Fibroblast of villous mesenchyme (primary cell): Measurements from ENCODE around the gene HSF2BP. TPM values are rescaled to one million over a fixed set of nuclear protein-coding genes. Genes with fewer than 3 reads are reported as not detected.
"Not testable (repeated sequence)": the region's sequence is repeated elsewhere in the genome, so short reads cannot be mapped to it uniquely, and the experiment has no call there.

Experiments
- DNase-seq: peaks from one replicate; pipeline ENCODE4 v3.0.0-alpha.2; 2010; ENCODE audit warnings: low read depth
- H3K4me3 ChIP-seq: 2 replicates; pipeline ENCODE4 v1.5.1; 2011; ENCODE audit warnings: low read depth, mild to moderate bottlenecking, low read length
- CTCF ChIP-seq: IDR thresholded peaks from 2 replicates; pipeline ENCODE4 v1.5.1; 2012; ENCODE audit warnings: low read depth, mild to moderate bottlenecking, low read length; ENCODE audit not compliant: insufficient read depth
- total RNA-seq: library from RNA; depleted of rRNA; stranded (reverse); fragments of >200 nt; gene quantifications from 2 replicates; pipeline ENCODE4 v1.2.3, GENCODE V29; 2012

Gene HSF2BP
- total RNA-seq, 1 donor = 2.6 TPM

GRCh38 chr21:43619856-43620255, 39.4 kb downstream of the HSF2BP start:
- peak; percentile 32 for TF ChIP-seq CTCF
- H3K4me3 ChIP-seq = no peak overlapping the region
- peak; percentile 44 for DNase-seq

GRCh38 chr21:43619344-43619743, 39.9 kb downstream of the HSF2BP start:
- no peak overlapping the region for H3K4me3 ChIP-seq
- TF ChIP-seq CTCF = no peak
- no peak for DNase-seq

GRCh38 chr21:43618940-43619339, 40.3 kb downstream of the HSF2BP start:
- peak; percentile 80 for DNase-seq
- H3K4me3 ChIP-seq = no peak overlapping the region
- no peak for TF ChIP-seq CTCF

- DNase-seq, H3K4me3 ChIP-seq: not testable (repeated sequence)
These were observed 42.4 kb downstream of the HSF2BP start for GRCh38 chr21:43616861-43617260.

GRCh38 chr21:43614839-43615238, 44.4 kb downstream of the HSF2BP start:
- DNase-seq = no peak
- no peak overlapping the region for H3K4me3 ChIP-seq
- TF ChIP-seq CTCF = no peak

GRCh38 chr21:43613755-43614638, 45.3 kb downstream of the HSF2BP start:
- TF ChIP-seq CTCF = no peak

GRCh38 chr21:43611598-43612369, 47.5 kb downstream of the HSF2BP start:
- TF ChIP-seq CTCF = peak; percentile 89
- peak; percentile 99 for DNase-seq
- no peak overlapping the region for H3K4me3 ChIP-seq

More at GRCh38 chr21:43613755-43614638, 45.3 kb downstream of the HSF2BP start:
- peak; percentile 92 for DNase-seq
- no peak overlapping the region for H3K4me3 ChIP-seq
